ENCODE data around the gene TESK1.

DNA sequence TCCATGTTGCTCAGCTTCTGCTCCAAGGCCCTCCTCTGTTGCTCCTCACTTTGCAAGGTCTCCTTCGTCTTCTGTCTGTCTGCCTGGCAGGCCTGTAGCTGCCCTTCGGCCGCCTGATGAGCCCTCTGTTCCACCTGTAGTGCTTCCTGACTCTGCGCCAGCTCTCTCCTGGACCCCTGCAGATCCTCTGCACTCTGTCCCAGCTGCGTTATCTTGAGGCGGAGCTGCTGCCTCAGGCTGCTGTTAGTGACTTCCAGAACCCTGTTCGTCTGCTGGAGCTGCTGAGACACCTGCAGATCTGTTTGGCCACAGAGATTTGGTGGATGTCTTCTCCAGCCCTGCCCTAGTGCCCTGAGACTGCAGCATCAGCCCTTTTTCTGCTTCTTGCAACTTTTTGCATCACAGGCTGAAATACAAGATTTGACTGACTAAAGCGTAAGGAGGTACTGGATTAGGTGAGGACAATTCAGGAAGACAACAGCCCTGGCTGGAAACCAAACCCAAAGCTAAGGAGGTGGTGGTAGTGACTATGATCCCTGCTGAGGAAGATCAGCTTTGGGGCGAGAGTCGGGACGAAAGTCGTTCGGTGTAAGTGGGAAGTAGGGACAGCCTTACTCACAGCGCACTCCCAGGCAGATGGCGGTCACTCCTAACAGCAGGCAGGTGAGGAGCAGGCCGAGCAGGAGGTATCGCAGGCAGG is 11.1 kb downstream of the TESK1 start:
- no peak for TF ChIP-seq CTCF (IDR thresholded peaks at IDR 0.05)
- TF ChIP-seq EZH2 (IDR thresholded peaks at IDR 0.05; ENCODE audit: borderline replicate concordance, insufficient read depth, low read depth, low read length, poor library complexity, severe bottlenecking), result no peak

All from B cell (primary cell).